Neural cell (in vitro differentiated cells): ENCODE results near the gene SH3D19. TPM values are rescaled to one million over a fixed set of nuclear protein-coding genes. Genes with fewer than 3 reads are reported as not detected.

Experiments used
- H2AFZ ChIP-seq: fragments of 200-600, 300-800 bp; sonication (generic), shearing (Covaris generic); 2 replicates; pipeline ENCODE4 v1.6.0; 2014; ENCODE audit warnings: low read depth, mild to moderate bottlenecking, antibody characterized with exemption, low read length, moderate library complexity
- H3F3A ChIP-seq: fragments of 200-600 bp; shearing (Covaris generic); 2 replicates; pipeline ENCODE4 v1.6.1; 2016; ENCODE audit warnings: mild to moderate bottlenecking, moderate library complexity, mixed read lengths, antibody characterized with exemption, low read length; ENCODE audit not compliant: insufficient read depth, poor library complexity, severe bottlenecking
- H3K27ac ChIP-seq: fragments of 200-600, 300-800 bp; sonication (generic), shearing (Covaris generic); 2 replicates; pipeline ENCODE4 v1.5.1; 2014; ENCODE audit warnings: mild to moderate bottlenecking, low read length, moderate library complexity
- H3K27me3 ChIP-seq: fragments of 300-800, 200-600 bp; sonication (generic), shearing (Covaris generic); 2 replicates; pipeline ENCODE4 v1.6.0; 2014; ENCODE audit warnings: mild to moderate bottlenecking, low read depth, low read length, moderate library complexity; ENCODE audit not compliant: insufficient read depth
- H3K36me3 ChIP-seq: fragments of 300-800, 200-600 bp; sonication (generic), shearing (Covaris generic); 2 replicates; pipeline ENCODE4 v1.5.1; 2014; ENCODE audit warnings: mild to moderate bottlenecking, antibody characterized with exemption, low read length, moderate library complexity; ENCODE audit not compliant: insufficient read depth
- H3K4me2 ChIP-seq: fragments of 300-800, 200-600 bp; sonication (generic), shearing (Covaris generic); 2 replicates; pipeline ENCODE4 v1.6.0; 2014; ENCODE audit warnings: mild to moderate bottlenecking, low read length
- H3K4me3 ChIP-seq: fragments of 300-800, 200-600 bp; sonication (generic), shearing (Covaris generic); 2 replicates; pipeline ENCODE4 v1.5.1; 2014; ENCODE audit warnings: mild to moderate bottlenecking, low read length, moderate library complexity
- H3K79me2 ChIP-seq: fragments of 200-600 bp; shearing (Covaris generic); replicated peaks from 2 replicates; pipeline ENCODE4 v1.6.0; 2014; ENCODE audit warnings: mild to moderate bottlenecking, low read length, moderate library complexity; ENCODE audit not compliant: insufficient read depth
- H3K9ac ChIP-seq: fragments of 300-800, 200-600 bp; sonication (generic), shearing (Covaris generic); 2 replicates; pipeline ENCODE4 v1.6.1; 2016; ENCODE audit warnings: mild to moderate bottlenecking, low read length, mixed read lengths
- H3K9me2 ChIP-seq: fragments of 200-600 bp; shearing (Covaris generic); 2 replicates; pipeline ENCODE4 v1.6.1; 2016; ENCODE audit warnings: mild to moderate bottlenecking, low read length, mixed read lengths; ENCODE audit not compliant: insufficient read depth
- H3K9me3 ChIP-seq: fragments of 200-600, 300-800 bp; sonication (generic), shearing (Covaris generic); 2 replicates; pipeline ENCODE4 v1.6.1; 2016; ENCODE audit warnings: mild to moderate bottlenecking, mixed run types, low read length, moderate library complexity, mixed read lengths
- H4K20me1 ChIP-seq: fragments of 200-600 bp; shearing (Covaris generic); 2 replicates; pipeline ENCODE4 v1.6.1; 2016; ENCODE audit warnings: mild to moderate bottlenecking, mixed run types; ENCODE audit not compliant: insufficient read depth
- EP300 ChIP-seq: fragments of 450-650 bp; conservative IDR thresholded peaks from 2 replicates; pipeline ENCODE4 v1.6.1; 2014; ENCODE audit warnings: antibody characterized with exemption, mild to moderate bottlenecking, moderate library complexity; ENCODE audit not compliant: poor library complexity, severe bottlenecking
- EZH2 ChIP-seq: fragments of 200-600, 300-800 bp; shearing (Covaris generic), sonication (generic); IDR thresholded peaks from 2 replicates; pipeline ENCODE4 v1.6.1; 2014; ENCODE audit warnings: antibody characterized with exemption, low read length, borderline replicate concordance, mild to moderate bottlenecking; ENCODE audit not compliant: insufficient read depth, poor library complexity, severe bottlenecking
- MXI1 ChIP-seq: fragments of 450-650 bp; conservative IDR thresholded peaks from 2 replicates; pipeline ENCODE4 v1.6.1; 2014; ENCODE audit warnings: antibody characterized with exemption, mild to moderate bottlenecking; ENCODE audit not compliant: poor library complexity, severe bottlenecking
- POLR2AphosphoS5 ChIP-seq: IDR thresholded peaks from 2 replicates; pipeline ENCODE4 v1.6.1; 2012
- RAD21 ChIP-seq: fragments of 450-650 bp; conservative IDR thresholded peaks from 2 replicates; pipeline ENCODE4 v1.6.1; 2014; ENCODE audit warnings: antibody characterized with exemption, mild to moderate bottlenecking, moderate library complexity
- SMC3 ChIP-seq: fragments of 450-650 bp; conservative IDR thresholded peaks from 2 replicates; pipeline ENCODE4 v1.6.1; 2014; ENCODE audit warnings: antibody characterized with exemption, mild to moderate bottlenecking, moderate library complexity; ENCODE audit not compliant: poor library complexity
- TAF1 ChIP-seq: IDR thresholded peaks from 2 replicates; pipeline ENCODE4 v1.6.1; 2012; ENCODE audit warnings: low read depth
- polyA plus RNA-seq: library from polyadenylated mRNA; depleted of rRNA; stranded (reverse); fragments of >200 nt; gene quantifications from 2 replicates; pipeline ENCODE4 v1.2.3, GENCODE V29; 2014
- TF ChIP-seq, protein P1 (sequence below): fragments of 450-650 bp; IDR thresholded peaks from 2 replicates; pipeline ENCODE4 v1.5.1; 2014; ENCODE audit warnings: antibody characterized with exemption, mild to moderate bottlenecking, moderate library complexity; ENCODE audit not compliant: poor library complexity, severe bottlenecking
- TF ChIP-seq, protein P2 (sequence below): IDR thresholded peaks from 2 replicates; pipeline ENCODE4 v1.6.1; 2012; ENCODE audit warnings: borderline replicate concordance

SH3D19 gene
- polyA plus RNA-seq, 1 donor from 2014 or later: 0.46 TPM

DNA sequence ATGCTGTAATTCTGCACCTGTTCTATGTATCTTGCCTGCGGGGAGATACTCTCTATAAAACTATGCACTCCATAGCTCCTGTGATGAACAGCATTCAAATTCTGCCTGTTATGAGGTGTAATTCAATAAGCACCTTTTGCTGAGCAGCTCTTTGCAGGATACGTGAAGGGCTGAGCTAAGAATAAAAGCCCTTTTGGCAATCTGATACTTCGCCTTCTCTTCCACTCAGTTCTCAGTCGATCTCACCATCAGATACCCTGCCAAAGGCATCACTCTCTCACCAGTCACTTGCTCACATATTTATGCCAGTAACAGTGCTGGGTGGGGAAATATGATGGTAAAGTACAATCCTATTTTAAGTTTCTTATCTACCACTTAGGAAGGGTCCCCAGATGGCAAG, 158.8 kb downstream of the SH3D19 start:
- H3K4me3 ChIP-seq: no peak overlapping the region
- H4K20me1 ChIP-seq: no peaks in the 10 kb centered on the region
- no peak overlapping the region for H3K9ac ChIP-seq
- no peak overlapping the region for H3K4me2 ChIP-seq
- H3K79me2 ChIP-seq: no peaks in the 10 kb centered on the region
- TF ChIP-seq EZH2 (no peak), TAF1 (no peak), SMC3 (no peak), MXI1 (no peak), EP300 (no peak), POLR2AphosphoS5 (no peak), RAD21 (no peak)
- TF ChIP-seq, protein P1, sequence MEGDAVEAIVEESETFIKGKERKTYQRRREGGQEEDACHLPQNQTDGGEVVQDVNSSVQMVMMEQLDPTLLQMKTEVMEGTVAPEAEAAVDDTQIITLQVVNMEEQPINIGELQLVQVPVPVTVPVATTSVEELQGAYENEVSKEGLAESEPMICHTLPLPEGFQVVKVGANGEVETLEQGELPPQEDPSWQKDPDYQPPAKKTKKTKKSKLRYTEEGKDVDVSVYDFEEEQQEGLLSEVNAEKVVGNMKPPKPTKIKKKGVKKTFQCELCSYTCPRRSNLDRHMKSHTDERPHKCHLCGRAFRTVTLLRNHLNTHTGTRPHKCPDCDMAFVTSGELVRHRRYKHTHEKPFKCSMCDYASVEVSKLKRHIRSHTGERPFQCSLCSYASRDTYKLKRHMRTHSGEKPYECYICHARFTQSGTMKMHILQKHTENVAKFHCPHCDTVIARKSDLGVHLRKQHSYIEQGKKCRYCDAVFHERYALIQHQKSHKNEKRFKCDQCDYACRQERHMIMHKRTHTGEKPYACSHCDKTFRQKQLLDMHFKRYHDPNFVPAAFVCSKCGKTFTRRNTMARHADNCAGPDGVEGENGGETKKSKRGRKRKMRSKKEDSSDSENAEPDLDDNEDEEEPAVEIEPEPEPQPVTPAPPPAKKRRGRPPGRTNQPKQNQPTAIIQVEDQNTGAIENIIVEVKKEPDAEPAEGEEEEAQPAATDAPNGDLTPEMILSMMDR: no peak
- TF ChIP-seq, protein P2, sequence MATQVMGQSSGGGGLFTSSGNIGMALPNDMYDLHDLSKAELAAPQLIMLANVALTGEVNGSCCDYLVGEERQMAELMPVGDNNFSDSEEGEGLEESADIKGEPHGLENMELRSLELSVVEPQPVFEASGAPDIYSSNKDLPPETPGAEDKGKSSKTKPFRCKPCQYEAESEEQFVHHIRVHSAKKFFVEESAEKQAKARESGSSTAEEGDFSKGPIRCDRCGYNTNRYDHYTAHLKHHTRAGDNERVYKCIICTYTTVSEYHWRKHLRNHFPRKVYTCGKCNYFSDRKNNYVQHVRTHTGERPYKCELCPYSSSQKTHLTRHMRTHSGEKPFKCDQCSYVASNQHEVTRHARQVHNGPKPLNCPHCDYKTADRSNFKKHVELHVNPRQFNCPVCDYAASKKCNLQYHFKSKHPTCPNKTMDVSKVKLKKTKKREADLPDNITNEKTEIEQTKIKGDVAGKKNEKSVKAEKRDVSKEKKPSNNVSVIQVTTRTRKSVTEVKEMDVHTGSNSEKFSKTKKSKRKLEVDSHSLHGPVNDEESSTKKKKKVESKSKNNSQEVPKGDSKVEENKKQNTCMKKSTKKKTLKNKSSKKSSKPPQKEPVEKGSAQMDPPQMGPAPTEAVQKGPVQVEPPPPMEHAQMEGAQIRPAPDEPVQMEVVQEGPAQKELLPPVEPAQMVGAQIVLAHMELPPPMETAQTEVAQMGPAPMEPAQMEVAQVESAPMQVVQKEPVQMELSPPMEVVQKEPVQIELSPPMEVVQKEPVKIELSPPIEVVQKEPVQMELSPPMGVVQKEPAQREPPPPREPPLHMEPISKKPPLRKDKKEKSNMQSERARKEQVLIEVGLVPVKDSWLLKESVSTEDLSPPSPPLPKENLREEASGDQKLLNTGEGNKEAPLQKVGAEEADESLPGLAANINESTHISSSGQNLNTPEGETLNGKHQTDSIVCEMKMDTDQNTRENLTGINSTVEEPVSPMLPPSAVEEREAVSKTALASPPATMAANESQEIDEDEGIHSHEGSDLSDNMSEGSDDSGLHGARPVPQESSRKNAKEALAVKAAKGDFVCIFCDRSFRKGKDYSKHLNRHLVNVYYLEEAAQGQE: no peak
- H3F3A ChIP-seq: no peaks in the 10 kb centered on the region
- no peak overlapping the region for H3K27ac ChIP-seq
- H3K9me2 ChIP-seq: no peaks in the 10 kb centered on the region
- H3K9me3 ChIP-seq: no peaks in the 10 kb centered on the region
- no peaks in the 10 kb centered on the region for H3K36me3 ChIP-seq
- H3K27me3 ChIP-seq: no peaks in the 10 kb centered on the region
- H2AFZ ChIP-seq: no peak overlapping the region

DNA sequence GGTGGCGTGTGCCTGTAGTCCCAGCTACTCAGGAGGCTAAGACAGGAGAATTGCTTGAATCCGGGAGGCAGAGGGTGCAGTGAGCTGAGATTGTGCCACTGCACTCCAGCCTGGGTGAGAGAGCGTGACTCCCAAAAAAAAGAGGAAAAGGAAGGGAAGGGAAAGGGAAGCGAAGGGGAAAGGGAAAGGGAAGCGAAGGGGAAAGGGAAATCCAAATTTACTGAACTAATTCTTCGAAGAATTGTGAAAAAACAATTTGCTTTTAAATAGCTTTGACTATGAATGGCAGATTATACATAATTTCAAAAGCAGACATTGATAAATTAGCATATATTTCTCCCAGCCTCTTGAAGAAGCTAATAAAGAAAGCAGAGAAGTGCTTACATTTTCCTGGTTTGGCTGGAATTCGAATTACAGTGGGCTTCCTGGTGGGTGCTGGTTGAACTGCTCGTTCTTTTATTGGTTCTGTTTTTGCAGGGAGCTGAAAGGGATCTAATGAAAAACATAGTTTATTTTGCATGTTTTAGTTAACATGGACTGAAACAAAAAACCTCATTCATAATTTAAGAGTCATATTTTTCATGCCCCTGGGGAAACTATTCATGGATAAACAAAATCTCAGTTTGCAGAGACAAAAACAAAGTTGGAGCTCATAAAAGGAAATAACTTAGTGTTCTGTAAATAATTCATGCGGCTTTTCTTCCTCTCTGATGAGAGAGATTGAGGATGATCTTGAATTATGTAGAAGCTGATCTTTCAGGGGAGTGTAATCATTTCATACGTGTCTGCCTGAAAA, 160.0 kb downstream of the SH3D19 start:
- no peak overlapping the region for H2AFZ ChIP-seq

More for the DNA sequence above, 160.0 kb downstream of the SH3D19 start:
- no peaks in the 10 kb centered on the region for H3K9me2 ChIP-seq
- no peaks in the 10 kb centered on the region for H3F3A ChIP-seq
- no peaks in the 10 kb centered on the region for H3K36me3 ChIP-seq
- no peak overlapping the region for H3K9ac ChIP-seq
- H3K9me3 ChIP-seq: no peaks in the 10 kb centered on the region
- no peaks in the 10 kb centered on the region for H4K20me1 ChIP-seq
- H3K4me3 ChIP-seq: no peak overlapping the region
- H3K27ac ChIP-seq: no peak overlapping the region
- no peaks in the 10 kb centered on the region for H3K27me3 ChIP-seq
- no peak overlapping the region for H3K4me2 ChIP-seq
- no peaks in the 10 kb centered on the region for H3K79me2 ChIP-seq
- TF ChIP-seq, protein P2: no peak
- TF ChIP-seq EZH2 (no peak), RAD21 (no peak), MXI1 (no peak), EP300 (no peak), SMC3 (no peak), POLR2AphosphoS5 (no peak), TAF1 (no peak)
- TF ChIP-seq, protein P1: no peak
